A549 (cell line): Measurements from ENCODE around the gene TREM1. TPM values are rescaled to one million over a fixed set of nuclear protein-coding genes. Genes with fewer than 3 reads are reported as not detected.
"Not testable (repeated sequence)": the region's sequence is repeated elsewhere in the genome, so short reads cannot be mapped to it uniquely, and the experiment has no call there.

Experiments used
- ATAC-seq, 2 experiments: fragments of 200-7000 bp in 1 of 2; fragments of >200 bp in 1 of 2; cut with Nextera tagmentation in 1 of 2; cut with Tn5 transposase in 1 of 2; 3 replicates each; pipeline versions ENCODE4 v1.8.0 to v1.9.1; 2018 to 2020; ENCODE audit warnings: mild to moderate bottlenecking in 1 of 2, moderate library complexity in 1 of 2
- CTCF ChIA-PET: fragments of 300-600 bp; sonication (Branson Sonifier 250); formaldehyde crosslinking; extraction: SDS; loops from one replicate; lab custom pipeline; 2021; ENCODE audit warnings: antibody characterized with exemption, inconsistent platforms; lab: Yijun Ruan, JAX
- POLR2A ChIA-PET: fragments of 350-600 bp; formaldehyde crosslinking; extraction: SDS; loops from one replicate; lab custom pipeline; 2021; ENCODE audit warnings: antibody characterized with exemption, inconsistent platforms; lab: Yijun Ruan, JAX
- DNase-seq, 2 experiments: peaks; one replicate each; pipeline versions ENCODE4 v3.0.0 to v3.0.0-alpha.2; 2011 to 2016; ENCODE audit warnings: low read depth in 1 of 2, low spot score in 1 of 2
- FAIRE-seq: peaks from 2 replicates; lab custom pipeline; 2011; peaks lifted over from hg19 to GRCh38; lab: Jason Lieb, UNC
- H3K27ac ChIP-seq, 2 experiments: fragments of >200 bp; sonication (Bioruptor Twin); formaldehyde crosslinking; 3 replicates each; pipeline ENCODE4 v1.5.1; 2016 to 2017
- H3K4me1 ChIP-seq: fragments of >200 bp; sonication (Bioruptor Twin); formaldehyde crosslinking; 3 replicates; pipeline ENCODE4 v1.6.1; 2016
- H3K4me2 ChIP-seq: fragments of >200 bp; sonication (Bioruptor Twin); formaldehyde crosslinking; 3 replicates; pipeline ENCODE4 v1.6.1; 2016
- H3K4me3 ChIP-seq: fragments of >200 bp; sonication (Bioruptor Twin); formaldehyde crosslinking; 3 replicates; pipeline ENCODE4 v1.5.1; 2016
- H3K9me3 ChIP-seq: fragments of >200 bp; sonication (Bioruptor Twin); formaldehyde crosslinking; 3 replicates; pipeline ENCODE4 v1.6.1; 2016
- CBX8 ChIP-seq: fragments of 200-600 bp; sonication (generic); IDR thresholded peaks from 2 replicates; pipeline ENCODE4 v1.6.1; 2016
- CHD2 ChIP-seq: fragments of 150-350 bp; IDR thresholded peaks from 2 replicates; pipeline ENCODE4 v1.6.1; 2014; ENCODE audit warnings: low read length; ENCODE audit not compliant: partially characterized antibody
- EP300 ChIP-seq, 2 experiments: fragments of >200 bp; sonication (Bioruptor Twin); formaldehyde crosslinking; IDR thresholded peaks; 2 replicates in 1 of 2; 3 replicates in 1 of 2; pipeline ENCODE4 v1.6.1; 2016 to 2017
- HOXA7 ChIP-seq: fragments of 250-450 bp; sonication (Bioruptor Pico); IDR thresholded peaks from 2 replicates; pipeline ENCODE4 v1.5.0; 2020; ENCODE audit warnings: mild to moderate bottlenecking, moderate library complexity
- HOXB13 ChIP-seq: fragments of 250-450 bp; sonication (Bioruptor Pico); IDR thresholded peaks from 2 replicates; pipeline ENCODE4 v1.5.0; 2020; ENCODE audit warnings: low read depth, mild to moderate bottlenecking, moderate library complexity
- JUN ChIP-seq, 2 experiments: fragments of >200 bp; sonication (Bioruptor Twin); formaldehyde crosslinking; IDR thresholded peaks; 2 replicates in 1 of 2; 3 replicates in 1 of 2; pipeline ENCODE4 v1.6.1; 2016 to 2017
- JUNB ChIP-seq: fragments of >200 bp; sonication (Bioruptor Twin); formaldehyde crosslinking; IDR thresholded peaks from 2 replicates; pipeline ENCODE4 v1.6.1; 2016
- KDM1A ChIP-seq: fragments of 200-600 bp; sonication (generic); IDR thresholded peaks from 2 replicates; pipeline ENCODE4 v1.6.1; 2016; ENCODE audit warnings: low read depth, mild to moderate bottlenecking
- NFE2L2 ChIP-seq: fragments of 150-350 bp; conservative IDR thresholded peaks from 2 replicates; pipeline ENCODE4 v1.6.1; 2014; ENCODE audit warnings: low read length
- POLR2AphosphoS2 ChIP-seq: conservative IDR thresholded peaks from 2 replicates; pipeline ENCODE4 v1.6.1; 2012; ENCODE audit warnings: low read length, improper control_type of control experiment, inconsistent platforms
- RAD21 ChIP-seq, 2 experiments: fragments of >200 bp in 1 of 2; sonication (Bioruptor Twin) in 1 of 2; formaldehyde crosslinking in 1 of 2; IDR thresholded peaks in 1 of 2; conservative IDR thresholded peaks in 1 of 2; 2 replicates in 1 of 2; 3 replicates in 1 of 2; pipeline ENCODE4 v1.6.1; 2012 to 2018; ENCODE audit warnings: inconsistent platforms in 1 of 2
- RFX5 ChIP-seq: fragments of 450-650 bp; IDR thresholded peaks from 2 replicates; pipeline ENCODE4 v1.7.1; 2014; ENCODE audit warnings: antibody characterized with exemption, mild to moderate bottlenecking, moderate library complexity
- TP53 ChIP-seq: fragments of 250-450 bp; sonication (Bioruptor Pico); IDR thresholded peaks from 2 replicates; pipeline ENCODE4 v1.5.0; 2021; ENCODE audit warnings: mild to moderate bottlenecking, moderate library complexity
- ZNF302 ChIP-seq: fragments of 250-450 bp; sonication (Bioruptor Pico); IDR thresholded peaks from 2 replicates; pipeline ENCODE4 v1.9.0; 2021; ENCODE audit warnings: inconsistent platforms, mild to moderate bottlenecking, moderate library complexity
- WGBS: methylation state at CpG from one replicate; pipeline ENCODE4 v1.1.6; 2017; ENCODE audit errors: missing lambda C conversion rate; 5-methylcytosine and 5-hydroxymethylcytosine counted together
- polyA plus RNA-seq, 4 experiments: library from polyadenylated mRNA; depleted of rRNA in 3 of 4; stranded (reverse); fragments of >200 nt; fragmentation: RNase III in 1 of 4; extraction: RNeasy Plus Mini Kit Qiagen cat#74134 plus additional on column Dnase treatment in 1 of 4; gene quantifications; 2 replicates in 3 of 4; 3 replicates in 1 of 4; pipeline ENCODE4 v1.2.3, GENCODE V29; 2011 to 2017
- TF ChIP-seq, protein P1 (sequence below): fragments of >200 bp; sonication (Bioruptor Twin); formaldehyde crosslinking; IDR thresholded peaks from 3 replicates; pipeline ENCODE4 v1.5.1; 2016
- TF ChIP-seq, protein P2 (sequence below): fragments of 200-600 bp; sonication (generic); IDR thresholded peaks from 2 replicates; pipeline ENCODE4 v1.6.1; 2016; ENCODE audit warnings: antibody characterized with exemption, mild to moderate bottlenecking, moderate library complexity
- TF ChIP-seq, protein P3 (sequence below): IDR thresholded peaks from 2 replicates; pipeline ENCODE4 v1.6.1; 2012

TREM1 gene
- polyA plus RNA-seq, 2 of the 4 experiments (the other 2 are of a cell fraction) = not detected

DNA sequence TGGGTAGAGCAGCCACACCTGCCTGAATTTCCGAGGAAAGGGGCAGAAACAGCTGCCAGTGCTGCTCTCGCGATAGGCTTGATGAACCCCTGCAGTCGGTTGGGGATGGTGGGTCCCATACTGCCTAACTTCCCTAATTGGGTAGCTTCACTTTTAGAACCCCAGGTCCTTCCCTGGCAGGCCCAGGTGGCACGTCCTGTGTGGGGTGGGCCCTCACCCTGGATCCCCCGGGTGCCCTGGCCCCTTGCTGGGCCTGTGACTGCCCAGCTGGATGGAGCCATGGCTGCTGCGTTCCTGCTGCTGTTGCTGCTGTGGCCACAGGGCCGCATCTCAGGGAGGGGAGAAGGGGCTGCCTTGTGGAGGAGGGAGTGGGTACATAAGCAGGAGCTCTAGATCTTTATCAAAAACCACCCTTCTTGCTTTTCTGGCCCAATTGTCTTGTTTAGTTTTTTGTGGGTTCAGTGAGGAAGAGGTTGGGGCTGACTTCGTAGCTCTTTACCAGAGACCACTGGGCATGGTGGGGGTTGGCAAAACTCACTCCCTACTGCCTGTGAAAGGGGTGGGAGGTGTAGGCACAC, 39.1 kb downstream of the TREM1 start:
- CTCF ChIA-PET = interaction anchor here (1.2 kb wide), 1 partner anchor 11 kb away, joined by 3 read pairs; no protein-coding TSS in a partner anchor
- TF ChIP-seq JUN (IDR thresholded peaks at IDR 0.05) = no peak
- no peak for TF ChIP-seq KDM1A
- no peak for TF ChIP-seq HOXA7 (CRISPR knock-in tag)
- TF ChIP-seq, protein P1, sequence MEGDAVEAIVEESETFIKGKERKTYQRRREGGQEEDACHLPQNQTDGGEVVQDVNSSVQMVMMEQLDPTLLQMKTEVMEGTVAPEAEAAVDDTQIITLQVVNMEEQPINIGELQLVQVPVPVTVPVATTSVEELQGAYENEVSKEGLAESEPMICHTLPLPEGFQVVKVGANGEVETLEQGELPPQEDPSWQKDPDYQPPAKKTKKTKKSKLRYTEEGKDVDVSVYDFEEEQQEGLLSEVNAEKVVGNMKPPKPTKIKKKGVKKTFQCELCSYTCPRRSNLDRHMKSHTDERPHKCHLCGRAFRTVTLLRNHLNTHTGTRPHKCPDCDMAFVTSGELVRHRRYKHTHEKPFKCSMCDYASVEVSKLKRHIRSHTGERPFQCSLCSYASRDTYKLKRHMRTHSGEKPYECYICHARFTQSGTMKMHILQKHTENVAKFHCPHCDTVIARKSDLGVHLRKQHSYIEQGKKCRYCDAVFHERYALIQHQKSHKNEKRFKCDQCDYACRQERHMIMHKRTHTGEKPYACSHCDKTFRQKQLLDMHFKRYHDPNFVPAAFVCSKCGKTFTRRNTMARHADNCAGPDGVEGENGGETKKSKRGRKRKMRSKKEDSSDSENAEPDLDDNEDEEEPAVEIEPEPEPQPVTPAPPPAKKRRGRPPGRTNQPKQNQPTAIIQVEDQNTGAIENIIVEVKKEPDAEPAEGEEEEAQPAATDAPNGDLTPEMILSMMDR = no peak
- TF ChIP-seq, protein P2, sequence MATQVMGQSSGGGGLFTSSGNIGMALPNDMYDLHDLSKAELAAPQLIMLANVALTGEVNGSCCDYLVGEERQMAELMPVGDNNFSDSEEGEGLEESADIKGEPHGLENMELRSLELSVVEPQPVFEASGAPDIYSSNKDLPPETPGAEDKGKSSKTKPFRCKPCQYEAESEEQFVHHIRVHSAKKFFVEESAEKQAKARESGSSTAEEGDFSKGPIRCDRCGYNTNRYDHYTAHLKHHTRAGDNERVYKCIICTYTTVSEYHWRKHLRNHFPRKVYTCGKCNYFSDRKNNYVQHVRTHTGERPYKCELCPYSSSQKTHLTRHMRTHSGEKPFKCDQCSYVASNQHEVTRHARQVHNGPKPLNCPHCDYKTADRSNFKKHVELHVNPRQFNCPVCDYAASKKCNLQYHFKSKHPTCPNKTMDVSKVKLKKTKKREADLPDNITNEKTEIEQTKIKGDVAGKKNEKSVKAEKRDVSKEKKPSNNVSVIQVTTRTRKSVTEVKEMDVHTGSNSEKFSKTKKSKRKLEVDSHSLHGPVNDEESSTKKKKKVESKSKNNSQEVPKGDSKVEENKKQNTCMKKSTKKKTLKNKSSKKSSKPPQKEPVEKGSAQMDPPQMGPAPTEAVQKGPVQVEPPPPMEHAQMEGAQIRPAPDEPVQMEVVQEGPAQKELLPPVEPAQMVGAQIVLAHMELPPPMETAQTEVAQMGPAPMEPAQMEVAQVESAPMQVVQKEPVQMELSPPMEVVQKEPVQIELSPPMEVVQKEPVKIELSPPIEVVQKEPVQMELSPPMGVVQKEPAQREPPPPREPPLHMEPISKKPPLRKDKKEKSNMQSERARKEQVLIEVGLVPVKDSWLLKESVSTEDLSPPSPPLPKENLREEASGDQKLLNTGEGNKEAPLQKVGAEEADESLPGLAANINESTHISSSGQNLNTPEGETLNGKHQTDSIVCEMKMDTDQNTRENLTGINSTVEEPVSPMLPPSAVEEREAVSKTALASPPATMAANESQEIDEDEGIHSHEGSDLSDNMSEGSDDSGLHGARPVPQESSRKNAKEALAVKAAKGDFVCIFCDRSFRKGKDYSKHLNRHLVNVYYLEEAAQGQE = no peak
- no peak for TF ChIP-seq RFX5
- TF ChIP-seq, all 56 proteins: peak for 0
- H3K4me3 ChIP-seq = no peak overlapping the region
- POLR2A ChIA-PET = no interaction called here
- no peak overlapping the region for H3K4me2 ChIP-seq
- no peaks in the 10 kb centered on the region for H3K9me3 ChIP-seq
- H3K4me1 ChIP-seq = no peaks in the 10 kb centered on the region
- no peak for DNase-seq
- ATAC-seq = no peak
- WGBS = 53% methylated on average over 4 of the region's 9 CpGs
- FAIRE-seq = no peak
- H3K27ac ChIP-seq = no peak overlapping the region

DNA sequence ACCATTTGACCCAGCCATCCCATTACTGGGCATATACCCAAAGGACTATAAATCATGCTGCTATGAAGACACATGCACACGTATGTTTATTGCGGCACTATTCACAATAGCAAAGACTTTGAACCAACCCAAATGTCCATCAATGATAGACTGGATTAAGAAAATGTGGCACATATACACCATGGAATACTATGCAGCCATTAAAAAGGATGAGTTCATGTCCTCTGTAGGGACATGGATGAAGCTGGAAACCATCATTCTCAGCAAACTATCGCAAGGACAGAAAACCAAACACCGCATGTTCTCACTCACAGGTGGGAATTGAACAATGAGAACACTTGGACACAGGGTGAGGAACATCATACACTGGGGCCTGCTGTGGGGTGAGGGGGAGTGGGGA, 40.0 kb downstream of the TREM1 start:
- ATAC-seq, POLR2A ChIA-PET: not testable (repeated sequence)
- 63% methylated on average over 4 of the region's 4 CpGs for WGBS

DNA sequence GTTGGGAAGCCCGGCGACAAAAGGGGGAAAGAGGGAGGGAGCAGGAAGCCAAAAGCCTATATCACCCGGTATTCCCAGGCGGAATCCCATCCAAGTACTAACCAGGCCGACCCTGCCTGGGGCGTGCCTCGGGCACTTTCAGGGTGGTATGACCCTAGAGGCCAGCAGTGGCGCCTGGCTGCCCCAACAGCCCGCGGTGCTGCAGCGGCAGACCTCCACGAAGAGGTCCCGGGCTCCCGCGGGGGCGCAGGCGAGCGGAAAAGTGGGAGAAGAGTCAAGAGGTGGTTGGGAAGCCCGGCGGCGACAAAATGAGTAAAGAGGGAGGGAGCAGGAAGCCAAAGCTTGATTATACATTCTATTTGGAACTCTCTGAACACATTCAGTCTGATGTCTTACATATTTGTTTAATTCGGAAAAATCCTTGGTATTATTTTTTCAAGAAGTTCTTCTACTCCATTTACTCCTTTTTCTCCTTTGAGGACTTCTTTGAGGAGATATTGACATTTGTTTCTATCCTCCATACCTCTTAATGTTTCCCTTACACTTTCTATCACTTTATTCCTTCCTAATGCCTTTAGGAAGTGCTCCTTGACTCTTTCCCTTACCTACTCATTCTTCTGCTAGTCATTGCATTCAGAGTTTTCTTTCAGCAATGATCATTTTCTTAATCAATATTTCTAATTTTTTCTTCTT, 46.9 kb downstream of the TREM1 start:
- no peak for DNase-seq
- WGBS = 44% methylated on average over 18 of the region's 22 CpGs
- TF ChIP-seq, protein P3, sequence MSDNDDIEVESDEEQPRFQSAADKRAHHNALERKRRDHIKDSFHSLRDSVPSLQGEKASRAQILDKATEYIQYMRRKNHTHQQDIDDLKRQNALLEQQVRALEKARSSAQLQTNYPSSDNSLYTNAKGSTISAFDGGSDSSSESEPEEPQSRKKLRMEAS = no peak
- TF ChIP-seq NFE2L2 = no peak
- no peak for TF ChIP-seq POLR2AphosphoS2
- TF ChIP-seq TP53 (CRISPR knock-in tag) = no peak
- TF ChIP-seq CBX8 = no peak
- TF ChIP-seq ZNF302 = no peak
- no peak for TF ChIP-seq JUN (IDR thresholded peaks at IDR 0.05)
- TF ChIP-seq CHD2 = no peak
- TF ChIP-seq HOXB13 (CRISPR knock-in tag) = no peak
- TF ChIP-seq, protein P1 = no peak
- no peak for TF ChIP-seq EP300 (IDR thresholded peaks at IDR 0.05)
- TF ChIP-seq JUNB = no peak
- TF ChIP-seq RAD21 (conservative IDR thresholded peaks at IDR 0.05 in 1 of 2, IDR thresholded peaks at IDR 0.05 in 1 of 2) = no peak
- TF ChIP-seq HOXA7 (CRISPR knock-in tag) = no peak
- TF ChIP-seq, protein P2 = no peak
- TF ChIP-seq, all 56 proteins: peak for 0
- no peak overlapping the region for H3K27ac ChIP-seq
- no peak for ATAC-seq
- ChIA-PET POLR2A (no interaction called here), CTCF (no interaction called here)
- FAIRE-seq = no peak
- no peaks in the 10 kb centered on the region for H3K9me3 ChIP-seq
- H3K4me2 ChIP-seq = no peak overlapping the region
- H3K4me1 ChIP-seq = no peaks in the 10 kb centered on the region
- no peak overlapping the region for H3K4me3 ChIP-seq

More for the DNA sequence above, 40.0 kb downstream of the TREM1 start:
- H3K4me3 ChIP-seq, H3K4me2 ChIP-seq, CTCF ChIA-PET, H3K9me3 ChIP-seq, H3K4me1 ChIP-seq, FAIRE-seq, DNase-seq, H3K27ac ChIP-seq: not testable (repeated sequence)
